Erythroblast (primary cell): ENCODE results near the gene KRT77.

Experiments used
- GATA1 ChIP-seq: IDR thresholded peaks from 2 replicates; pipeline ENCODE4 v1.6.1; 2011; ENCODE audit warnings: low read depth, mild to moderate bottlenecking, control low read depth, low read length, moderate library complexity
- POLR2A ChIP-seq: IDR thresholded peaks from 2 replicates; pipeline ENCODE4 v1.6.1; 2011; ENCODE audit warnings: mild to moderate bottlenecking, low read length

- no peak for TF ChIP-seq POLR2A
- no peak for TF ChIP-seq GATA1
These were observed 18.6 kb upstream of the KRT77 start for GRCh38 chr12:52721838-52722470.
